HG03378 (cell line): ENCODE data around the gene RIC3.
A peak's percentile ranks its signal among the peaks of the same experiment; 100 is the strongest.

Experiments
- ATAC-seq: cut with Tn5 transposase; IDR thresholded peaks from one replicate; pipeline ENCODE4 v1.9.1; 2021; ENCODE audit warnings: mild to moderate bottlenecking, moderate library complexity; ENCODE audit not compliant: unreplicated experiment

Gene RIC3, protein sequence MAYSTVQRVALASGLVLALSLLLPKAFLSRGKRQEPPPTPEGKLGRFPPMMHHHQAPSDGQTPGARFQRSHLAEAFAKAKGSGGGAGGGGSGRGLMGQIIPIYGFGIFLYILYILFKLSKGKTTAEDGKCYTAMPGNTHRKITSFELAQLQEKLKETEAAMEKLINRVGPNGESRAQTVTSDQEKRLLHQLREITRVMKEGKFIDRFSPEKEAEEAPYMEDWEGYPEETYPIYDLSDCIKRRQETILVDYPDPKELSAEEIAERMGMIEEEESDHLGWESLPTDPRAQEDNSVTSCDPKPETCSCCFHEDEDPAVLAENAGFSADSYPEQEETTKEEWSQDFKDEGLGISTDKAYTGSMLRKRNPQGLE

DNA sequence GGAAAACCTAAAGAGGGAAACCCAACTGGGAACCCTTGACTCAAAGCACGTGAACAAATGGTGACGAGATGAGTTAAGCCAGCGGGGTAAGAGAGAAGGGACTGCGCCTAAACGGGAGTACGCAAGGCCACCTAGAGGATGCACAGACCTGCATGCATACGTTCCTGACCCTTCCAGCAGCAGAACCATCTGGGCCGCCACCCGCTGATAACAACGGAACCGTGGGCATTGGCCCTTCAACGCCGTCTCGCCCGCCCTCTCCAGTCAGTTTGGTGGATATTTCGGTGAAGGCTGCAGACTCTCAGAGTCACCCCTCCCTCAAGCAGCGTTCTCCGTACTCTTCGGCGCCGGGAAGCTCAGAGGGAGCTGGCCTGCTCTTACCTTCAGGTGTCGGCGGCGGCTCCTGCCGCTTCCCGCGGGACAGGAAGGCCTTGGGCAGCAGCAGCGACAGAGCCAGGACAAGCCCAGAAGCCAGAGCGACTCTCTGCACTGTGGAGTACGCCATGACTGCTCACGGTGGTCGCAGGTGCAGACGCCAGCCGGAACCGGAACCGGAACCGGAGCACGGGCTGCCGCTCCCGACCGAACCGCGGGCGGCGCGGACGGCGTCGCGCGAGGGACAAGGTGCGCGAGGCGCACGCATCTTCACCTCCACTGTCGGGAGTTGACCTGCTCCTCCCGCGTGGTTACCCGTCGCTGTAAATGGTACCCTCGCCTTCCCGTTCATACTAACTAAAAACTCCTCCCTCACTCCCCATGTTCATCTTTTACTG is at the start of gene RIC3:
TSS of gene RIC3 (minus strand) at position 541 of the 773 bp plus-strand sequence. CDS start at position 505, 36 bp downstream.
- no peak for ATAC-seq

GRCh38 chr11:8218409-8218808 is 49.6 kb upstream of the RIC3 start:
- no peak for ATAC-seq

DNA sequence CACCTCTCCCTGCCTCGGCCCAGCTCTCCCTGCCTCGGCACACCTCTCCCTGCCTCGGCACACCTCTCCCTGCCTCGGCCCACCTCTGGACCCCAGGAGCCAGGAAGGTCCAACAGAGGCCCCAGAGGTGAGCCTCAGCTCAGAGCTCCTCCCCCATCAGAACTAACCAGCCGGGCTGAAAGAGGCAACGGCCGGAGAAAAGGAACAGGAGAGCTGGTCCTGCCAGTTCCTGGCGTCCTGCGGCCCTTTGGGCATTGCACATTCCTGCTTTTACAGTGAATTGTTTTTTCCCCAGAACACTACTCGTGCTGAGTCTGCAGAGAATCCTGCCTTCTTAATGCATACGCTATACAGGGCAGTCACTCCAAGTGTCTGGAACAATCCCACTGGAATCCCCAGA is 49.1 kb upstream of the RIC3 start:
- no peak for ATAC-seq

GRCh38 chr11:8217136-8217535 is 48.3 kb upstream of the RIC3 start:
- no peak for ATAC-seq

DNA sequence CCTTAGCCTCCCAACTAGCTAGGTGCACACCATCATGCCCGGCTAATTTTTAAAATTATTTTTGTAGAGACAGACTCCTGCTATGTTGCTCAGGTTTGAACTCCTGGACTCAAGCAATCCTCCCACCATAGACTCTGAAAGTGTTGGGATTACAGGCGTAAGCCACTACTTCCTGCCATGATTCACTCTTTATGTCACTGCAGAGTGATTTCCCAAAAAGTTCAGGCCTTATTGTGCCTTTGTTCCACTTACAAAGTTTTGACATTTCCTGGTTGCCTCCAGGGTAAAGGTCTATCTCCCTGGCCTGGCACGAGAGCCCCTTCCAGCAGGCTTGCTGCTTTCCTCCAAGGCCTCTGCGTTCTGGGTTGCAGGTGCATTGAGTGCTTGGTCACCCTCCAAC is 44.6 kb upstream of the RIC3 start:
- no peak for ATAC-seq

DNA sequence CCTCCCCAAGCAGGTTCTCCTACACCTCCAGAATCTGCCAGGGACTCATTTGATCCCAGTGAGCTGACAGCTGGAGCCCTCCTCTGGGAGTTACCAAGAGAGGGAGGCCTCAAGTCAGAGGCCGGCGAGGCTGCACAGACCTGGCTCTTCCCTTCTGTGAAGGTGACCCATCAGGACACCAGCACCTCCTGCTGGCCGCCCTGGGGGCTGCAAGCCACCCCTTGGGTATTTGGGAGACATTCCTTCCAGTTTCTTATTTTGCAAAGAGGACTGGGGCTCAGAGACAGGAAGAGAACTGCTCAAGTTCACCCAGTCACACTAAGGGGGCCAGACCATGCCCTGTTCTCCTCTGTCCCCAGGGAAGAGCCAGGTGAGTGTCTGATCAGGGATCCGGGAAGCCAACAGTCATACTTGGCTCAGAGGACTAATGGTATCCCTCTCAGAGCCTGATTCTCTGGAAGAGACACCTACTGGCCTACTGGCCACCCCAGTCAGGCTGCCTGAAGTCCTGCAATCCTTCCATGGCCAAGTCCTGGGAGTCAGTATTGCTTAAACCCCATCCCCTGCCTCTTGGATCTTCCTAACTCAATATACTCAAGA is 40.5 kb upstream of the RIC3 start:
- ATAC-seq = no peak

DNA sequence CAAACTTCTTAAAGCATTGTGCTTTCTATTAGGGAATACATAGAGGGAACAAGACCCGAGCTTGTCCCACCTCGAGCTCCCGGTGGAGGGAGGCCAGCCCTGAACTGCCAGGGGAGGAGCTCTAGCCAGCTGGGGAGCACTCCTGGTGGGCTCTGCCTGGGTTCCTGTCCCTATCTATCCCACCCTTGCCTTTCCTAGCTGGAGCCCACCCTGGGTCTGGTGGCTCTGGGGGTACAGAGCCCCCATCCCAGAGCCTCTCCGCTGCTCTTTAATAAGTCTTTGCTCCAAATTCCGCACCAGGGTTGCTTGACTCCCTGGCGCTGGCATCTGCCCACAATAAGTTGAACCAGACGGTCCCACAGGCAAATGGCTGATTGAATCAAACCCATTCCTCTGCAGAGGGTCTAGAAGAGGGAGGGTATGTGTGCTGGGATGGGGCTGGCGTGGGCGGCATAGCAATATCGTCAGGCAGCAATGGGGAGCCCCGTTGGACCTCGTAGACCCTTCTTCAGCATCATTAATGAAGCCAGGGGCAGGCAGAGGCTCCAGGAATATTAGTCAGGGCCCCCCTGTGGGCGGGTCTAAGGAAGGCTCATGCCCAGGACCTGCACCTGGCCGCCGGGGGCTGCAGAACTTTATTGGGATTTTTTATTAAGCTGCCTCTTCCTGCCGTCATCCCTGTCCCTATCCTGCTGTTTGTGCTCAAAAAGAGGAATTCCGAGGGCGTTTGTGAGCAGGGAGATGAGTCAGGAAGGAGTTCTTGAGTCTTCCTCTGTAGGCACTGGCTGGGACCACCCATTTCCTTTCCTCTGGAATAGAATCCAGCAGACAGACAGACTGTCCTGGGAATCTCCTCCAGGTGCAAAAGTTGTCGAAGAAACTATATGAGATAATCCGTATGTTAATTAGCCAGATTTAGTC is 38.5 kb upstream of the RIC3 start:
- ATAC-seq = no peak

DNA sequence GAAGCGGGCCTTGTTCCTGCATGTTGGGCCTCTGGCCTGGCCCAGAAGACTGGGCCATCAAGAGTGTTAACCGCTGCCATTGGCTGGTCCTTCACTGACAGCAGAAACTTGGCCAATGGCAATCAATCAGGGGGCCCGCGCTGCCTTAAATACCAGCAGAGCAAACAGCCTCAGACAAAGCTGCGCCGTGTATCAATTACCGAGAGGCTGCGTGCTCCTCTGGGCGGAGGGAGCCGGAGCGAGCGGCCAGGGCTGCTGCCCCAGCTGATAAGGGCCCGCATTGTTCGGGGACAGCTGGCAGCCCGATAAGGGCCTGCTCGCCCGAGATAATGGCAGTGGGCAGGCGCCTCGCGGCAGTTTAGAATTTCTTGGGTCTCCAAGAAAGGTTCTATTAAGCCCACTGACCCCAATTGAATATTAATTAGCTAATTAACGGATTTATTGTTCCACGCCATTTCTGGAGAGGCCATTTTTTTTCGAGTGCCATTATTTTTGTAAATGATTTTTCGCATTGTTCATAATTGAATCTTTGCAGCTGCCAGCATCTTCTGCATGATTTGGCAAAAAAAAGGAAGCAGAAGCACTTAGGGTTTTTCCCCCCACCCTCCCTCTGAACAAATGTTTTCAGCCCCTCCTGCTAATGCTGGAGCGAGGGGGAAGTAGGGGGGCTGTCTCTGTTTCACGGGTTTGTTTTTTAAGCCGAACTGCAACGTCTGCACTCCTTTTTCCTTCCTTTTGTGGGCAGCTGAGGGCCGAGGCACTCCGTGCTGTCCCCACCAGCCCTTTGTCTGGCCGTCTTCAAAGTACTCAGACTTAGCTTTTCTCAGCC is 37.6 kb upstream of the RIC3 start:
- ATAC-seq = no peak

GRCh38 chr11:8205566-8205965 is 36.7 kb upstream of the RIC3 start:
- ATAC-seq = no peak

DNA sequence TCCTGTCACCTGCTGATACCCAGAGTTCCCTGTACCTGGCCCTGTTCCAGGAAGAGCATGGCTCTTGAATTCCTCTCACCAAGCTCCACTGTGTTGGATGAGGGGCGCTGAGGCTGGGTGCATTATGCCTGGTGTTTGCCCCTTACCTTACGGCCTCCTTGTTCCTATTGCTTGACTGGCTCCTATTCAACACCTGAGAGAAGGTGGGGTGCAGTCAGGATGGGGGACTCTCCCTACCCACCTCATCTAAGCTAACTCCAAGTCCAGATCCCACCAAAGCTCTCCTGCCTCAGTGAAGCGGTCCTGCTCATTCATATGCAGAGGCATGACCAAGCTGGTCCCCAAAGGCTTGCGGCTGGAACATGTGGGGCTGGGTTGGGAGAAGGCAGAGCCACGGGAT is 35.8 kb upstream of the RIC3 start:
- no peak for ATAC-seq

DNA sequence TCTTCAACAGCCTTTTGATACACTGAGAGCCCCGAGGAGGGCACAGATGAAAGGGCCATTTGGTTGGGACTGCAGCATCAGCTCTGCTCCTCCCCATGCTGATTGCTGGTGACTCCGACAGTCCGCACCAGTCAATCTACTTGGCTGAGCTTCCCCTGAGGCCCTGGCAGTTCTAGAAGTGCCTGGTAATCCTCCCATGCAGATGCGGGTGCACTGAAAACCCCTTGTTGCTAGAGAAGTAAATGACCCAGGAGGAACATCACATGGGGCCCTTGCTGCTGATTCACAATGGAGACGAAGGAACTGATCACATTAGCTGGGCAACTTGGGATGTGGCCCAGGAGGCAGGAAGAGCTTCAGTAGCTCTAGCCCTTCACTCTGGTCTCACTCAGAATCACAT is 35.2 kb upstream of the RIC3 start:
- no peak for ATAC-seq

DNA sequence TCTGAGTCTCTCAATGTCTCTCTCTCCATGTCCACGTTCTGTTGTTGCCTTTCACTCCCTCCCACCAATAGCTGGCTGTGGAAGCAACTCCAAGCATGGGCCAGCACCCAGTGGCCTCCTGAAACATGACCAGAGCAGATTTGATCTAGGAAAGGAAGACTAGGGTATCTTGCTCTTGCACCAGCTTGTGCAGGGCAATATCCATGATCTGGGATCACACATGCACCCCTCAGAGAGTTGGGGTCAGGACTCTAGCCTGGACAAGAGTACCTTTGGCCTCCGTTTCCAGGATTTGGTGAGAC is 34.5 kb upstream of the RIC3 start:
- ATAC-seq = no peak

GRCh38 chr11:8202516-8203413 is 33.9 kb upstream of the RIC3 start:
- no peak for ATAC-seq

GRCh38 chr11:8201644-8202365 is 33.0 kb upstream of the RIC3 start:
- ATAC-seq = peak; percentile 71

DNA sequence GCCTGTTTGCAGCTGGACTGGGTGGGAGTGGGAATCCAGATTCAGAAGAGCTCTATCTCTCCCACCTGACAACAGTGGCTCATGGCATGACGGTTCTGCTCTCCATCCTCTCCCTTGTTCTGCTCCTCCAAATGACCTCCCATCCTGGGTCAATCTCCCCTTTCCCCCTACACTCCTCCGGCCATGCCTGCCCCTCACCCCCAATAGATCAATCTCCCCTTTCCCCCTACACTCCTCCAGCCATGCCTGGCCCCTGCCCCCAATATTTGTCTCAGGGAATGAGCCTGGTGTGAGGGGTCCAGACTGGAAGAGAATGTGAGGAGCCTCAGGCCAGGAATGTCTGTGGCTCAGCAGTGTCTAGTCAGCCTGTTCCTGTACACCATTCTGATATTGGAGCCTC is 30.9 kb upstream of the RIC3 start:
- ATAC-seq = no peak

GRCh38 chr11:8196749-8197148 is 27.9 kb upstream of the RIC3 start:
- ATAC-seq = no peak

DNA sequence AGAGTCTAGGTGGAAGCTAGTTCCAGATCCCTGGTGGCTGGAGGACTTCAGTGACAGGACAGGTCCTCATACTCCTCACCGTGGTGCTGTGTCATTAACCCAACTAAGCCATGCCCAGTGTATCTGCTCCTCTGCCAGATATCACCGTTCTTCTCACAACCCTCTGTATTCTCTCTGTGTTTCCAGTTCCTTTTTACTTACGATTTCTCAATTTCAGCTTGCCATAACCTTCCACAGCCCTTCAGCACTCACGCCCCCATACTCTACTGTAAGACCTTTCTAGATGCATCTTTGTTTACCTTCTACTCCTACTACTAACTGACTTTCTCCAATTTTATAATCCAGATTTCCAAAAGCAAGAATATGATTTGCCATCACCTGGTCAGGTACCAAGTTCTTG is 26.1 kb upstream of the RIC3 start:
- ATAC-seq = no peak

DNA sequence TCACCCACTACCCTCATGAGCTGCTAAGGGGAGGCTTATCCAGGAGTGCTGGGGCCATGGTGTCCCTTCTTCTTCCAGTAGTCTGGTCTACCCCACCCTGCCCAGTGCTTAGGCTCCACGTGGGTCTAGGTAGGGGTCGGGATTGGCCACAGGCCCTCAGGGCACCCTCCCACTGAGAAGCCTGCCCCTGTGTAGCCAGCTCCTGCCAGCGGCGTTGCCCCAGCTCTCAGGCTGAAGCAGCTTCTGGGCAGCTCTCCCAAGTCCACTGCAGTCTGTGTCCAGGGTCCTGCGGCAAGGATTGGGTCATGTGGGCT is 24.0 kb upstream of the RIC3 start:
- peak; percentile 22 for ATAC-seq
